GM19455 (cell line): ENCODE data around the gene POTEF.
"Not testable (repeated sequence)": the region's sequence is repeated elsewhere in the genome, so short reads cannot be mapped to it uniquely, and the experiment has no call there.

ENCODE experiments used
- ATAC-seq: cut with Tn5 transposase; IDR thresholded peaks from one replicate; pipeline ENCODE4 v1.9.1; 2021; ENCODE audit not compliant: unreplicated experiment

POTEF gene

GRCh38 chr2:130129120-130129829 is at the start of gene POTEF:
Gene POTEF (minus strand): TSS chr2:130129222. CDS start chr2:130120515, 8,707 bp downstream.
- not testable (repeated sequence) for ATAC-seq

DNA sequence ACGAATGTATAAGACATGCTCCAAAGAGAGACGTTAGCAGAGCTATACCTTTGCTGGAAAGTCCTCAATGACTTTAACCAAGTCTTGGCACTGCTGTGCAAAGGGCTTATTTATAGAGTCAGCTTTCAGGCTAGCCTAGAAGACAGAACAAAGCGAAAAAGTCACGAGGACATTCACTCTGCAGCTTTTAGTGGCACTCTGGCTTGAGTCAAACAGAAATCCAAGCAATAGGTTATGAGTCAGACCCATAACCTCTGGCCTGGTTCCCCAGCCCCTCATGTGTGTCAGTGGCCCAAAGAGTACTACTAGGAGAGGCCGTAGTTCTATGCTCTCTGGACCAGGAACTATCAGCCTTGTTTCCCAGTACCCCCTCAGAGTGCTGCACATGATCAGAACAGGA is 45.8 kb upstream of the POTEF start:
- peak; percentile 77 for ATAC-seq

DNA sequence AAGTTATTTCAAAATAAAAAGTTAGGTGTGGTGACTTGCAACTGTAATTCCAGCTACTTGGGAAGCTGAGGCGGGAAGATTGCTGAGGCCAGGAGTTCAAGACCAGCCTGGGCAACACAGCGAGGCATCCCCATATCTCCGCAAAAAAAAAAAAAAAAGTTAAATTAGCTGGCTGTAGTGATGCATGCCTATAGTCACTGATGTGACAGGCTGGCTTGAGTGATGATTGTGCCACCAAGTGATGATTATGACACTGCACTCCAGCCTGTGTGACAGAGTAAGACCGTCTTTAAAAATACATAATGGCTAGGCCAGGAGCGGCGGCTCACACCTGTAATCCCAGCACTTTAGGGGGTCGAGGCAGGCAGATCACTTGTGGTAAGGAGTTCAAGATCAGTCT is 40.9 kb upstream of the POTEF start:
- ATAC-seq = no peak

GRCh38 chr2:130169163-130169562 is 40.1 kb upstream of the POTEF start:
- ATAC-seq = not testable (repeated sequence)

- not testable (repeated sequence) for ATAC-seq
Measured at GRCh38 chr2:130166611-130167010, 37.6 kb upstream of the POTEF start.

DNA sequence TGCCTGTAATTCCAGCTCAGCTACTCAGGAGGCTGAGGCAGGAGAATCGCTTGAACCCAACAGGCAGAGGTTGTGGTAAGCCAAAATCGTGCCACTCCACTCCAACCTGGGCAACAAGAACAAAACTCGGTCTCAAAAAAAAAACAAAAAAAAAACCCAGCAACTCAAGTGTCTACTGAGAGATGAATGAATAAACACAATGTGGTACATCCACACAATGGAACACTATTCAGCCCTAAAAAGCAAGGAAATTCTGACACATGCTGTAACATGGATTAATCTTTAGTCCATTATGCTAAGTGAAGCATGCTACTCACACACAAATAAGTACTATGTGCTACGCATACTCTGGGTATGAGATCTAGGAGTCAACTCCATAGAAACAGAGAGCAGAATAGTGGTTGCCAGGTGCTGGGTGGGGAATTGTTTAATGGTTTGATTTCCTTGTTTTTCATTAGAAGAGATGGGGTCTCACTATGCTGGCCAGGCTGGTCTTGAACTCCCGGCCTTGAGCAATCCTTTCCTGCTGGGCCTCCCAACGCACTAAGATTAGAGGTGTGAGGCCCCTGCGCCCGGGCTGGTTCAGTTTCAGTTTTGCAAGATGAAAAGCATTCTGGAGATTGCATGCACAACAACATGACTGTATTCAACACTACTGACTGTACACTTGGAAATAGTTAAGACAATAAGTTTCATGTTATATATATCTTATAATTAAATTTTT is 36.4 kb upstream of the POTEF start:
- ATAC-seq = no peak

DNA sequence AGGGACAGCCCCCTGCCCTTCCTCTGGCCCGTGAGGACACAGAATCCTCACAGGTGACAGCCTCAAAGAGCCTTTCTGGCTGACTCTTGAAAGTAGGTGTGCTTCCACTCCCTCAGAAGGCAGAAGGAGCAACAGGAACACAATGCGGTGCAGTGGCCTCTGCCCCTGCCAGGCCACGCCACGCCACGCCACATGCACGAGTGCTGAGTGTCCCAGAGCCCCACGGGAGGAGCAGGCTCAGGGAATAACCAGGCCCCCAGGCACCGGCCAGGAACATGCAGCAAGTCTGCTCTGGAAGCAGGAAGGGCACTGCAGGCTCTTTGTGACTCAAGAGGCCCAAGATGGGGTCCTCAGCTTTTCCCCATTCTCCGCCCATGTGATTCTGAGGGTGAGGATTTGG is 33.9 kb upstream of the POTEF start:
- ATAC-seq = no peak

- not testable (repeated sequence) for ATAC-seq
Measured at GRCh38 chr2:130162486-130162885, 33.5 kb upstream of the POTEF start.

GRCh38 chr2:130160838-130161705 is 32.0 kb upstream of the POTEF start:
- ATAC-seq = not testable (repeated sequence)

DNA sequence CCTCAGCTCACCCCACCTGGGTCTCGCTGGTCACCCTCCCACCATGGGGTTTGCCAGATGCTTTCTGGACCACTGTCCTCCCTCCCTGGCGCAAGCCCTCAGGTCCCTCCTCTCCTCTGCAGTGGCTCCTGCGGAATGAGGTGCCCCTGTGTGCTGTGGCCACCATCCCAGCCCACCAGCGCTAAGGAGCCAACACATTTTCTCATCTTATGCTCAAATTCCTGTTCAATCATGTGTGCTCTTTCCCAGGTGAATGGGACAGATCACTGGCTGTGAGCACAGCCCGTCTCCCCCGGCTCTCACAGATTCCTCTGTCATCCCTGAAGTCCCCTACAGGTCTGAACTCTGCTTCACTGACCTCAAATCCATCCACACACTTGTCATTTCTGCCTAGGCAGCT is 31.1 kb upstream of the POTEF start:
- ATAC-seq = no peak

- ATAC-seq = not testable (repeated sequence)
Measured at GRCh38 chr2:130159376-130159775, 30.4 kb upstream of the POTEF start.

GRCh38 chr2:130158631-130159030 is 29.6 kb upstream of the POTEF start:
- ATAC-seq = no peak

- ATAC-seq = peak; percentile 68
Measured at GRCh38 chr2:130157825-130158514, 28.9 kb upstream of the POTEF start.

- ATAC-seq = peak; percentile 34
Measured at GRCh38 chr2:130157354-130157753, 28.3 kb upstream of the POTEF start.

DNA sequence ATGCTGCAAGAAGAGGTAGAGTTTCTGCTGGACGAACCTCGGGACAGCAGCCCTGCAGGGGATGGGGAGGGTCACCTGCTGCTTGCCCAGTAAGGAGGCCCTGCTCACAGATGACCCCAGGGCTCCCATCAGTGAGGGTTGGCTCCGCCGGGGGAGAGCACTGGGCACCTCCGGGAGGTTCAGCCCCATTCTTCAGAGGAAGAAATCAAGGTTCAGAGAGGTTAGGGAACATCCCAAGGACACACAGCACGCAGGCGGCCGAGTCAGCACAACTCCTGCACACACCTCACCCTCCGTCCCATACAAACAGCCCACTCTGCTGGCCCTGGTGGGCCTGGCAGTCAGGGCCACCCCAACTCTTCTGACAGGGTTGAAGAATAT is 27.6 kb upstream of the POTEF start:
- no peak for ATAC-seq

DNA sequence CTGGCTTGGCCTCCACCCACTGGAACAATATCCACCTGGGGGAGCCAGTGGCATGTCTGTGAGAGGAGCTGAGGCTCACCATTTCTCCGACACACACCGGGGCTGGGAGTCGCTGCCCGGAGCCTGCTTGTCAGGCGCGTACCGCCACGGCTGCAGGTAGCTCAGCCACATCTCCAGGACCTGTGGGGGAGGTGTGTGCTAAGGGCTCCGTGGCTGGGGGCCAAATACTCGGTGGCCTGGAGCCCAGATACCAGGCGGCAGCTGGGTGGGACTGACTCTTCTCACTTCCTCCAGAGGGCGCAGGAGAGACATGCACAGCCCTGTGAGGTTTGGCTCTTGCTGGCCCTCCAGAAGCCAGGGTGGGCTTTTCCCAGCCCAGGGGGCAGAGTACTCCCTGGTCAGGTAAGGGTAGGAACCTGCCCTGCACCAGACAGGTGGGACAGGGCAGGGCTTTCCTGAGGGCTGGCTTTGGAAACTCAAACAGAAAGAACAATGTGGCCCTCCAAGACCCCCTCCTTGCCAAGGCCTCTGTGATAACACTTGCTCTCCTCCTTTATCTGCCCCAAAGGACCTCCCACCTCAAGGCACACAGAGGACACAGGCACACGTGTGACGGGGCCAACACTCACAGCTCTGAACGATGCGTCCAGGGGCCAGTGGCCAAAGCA is 27.1 kb upstream of the POTEF start:
- ATAC-seq = not testable (repeated sequence)

GRCh38 chr2:130154773-130155765 is 26.0 kb upstream of the POTEF start:
- no peak for ATAC-seq

DNA sequence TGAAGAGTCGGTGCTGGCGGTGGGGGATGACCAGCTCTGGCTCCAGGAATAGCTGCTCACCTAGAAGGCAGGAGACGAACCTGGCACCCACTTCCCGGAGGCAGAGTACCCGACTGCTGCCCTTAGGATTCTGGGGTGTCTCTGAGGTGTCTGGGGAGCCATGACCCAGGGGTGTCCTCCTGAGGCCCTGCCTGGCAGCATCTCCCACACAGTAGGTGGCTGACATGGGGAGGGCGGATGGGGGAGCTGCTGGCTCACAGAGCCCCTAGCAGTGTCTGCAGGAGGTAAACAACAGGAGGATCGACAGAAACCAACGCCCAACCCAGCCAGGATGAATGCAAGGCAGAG is 25.4 kb upstream of the POTEF start:
- not testable (repeated sequence) for ATAC-seq

DNA sequence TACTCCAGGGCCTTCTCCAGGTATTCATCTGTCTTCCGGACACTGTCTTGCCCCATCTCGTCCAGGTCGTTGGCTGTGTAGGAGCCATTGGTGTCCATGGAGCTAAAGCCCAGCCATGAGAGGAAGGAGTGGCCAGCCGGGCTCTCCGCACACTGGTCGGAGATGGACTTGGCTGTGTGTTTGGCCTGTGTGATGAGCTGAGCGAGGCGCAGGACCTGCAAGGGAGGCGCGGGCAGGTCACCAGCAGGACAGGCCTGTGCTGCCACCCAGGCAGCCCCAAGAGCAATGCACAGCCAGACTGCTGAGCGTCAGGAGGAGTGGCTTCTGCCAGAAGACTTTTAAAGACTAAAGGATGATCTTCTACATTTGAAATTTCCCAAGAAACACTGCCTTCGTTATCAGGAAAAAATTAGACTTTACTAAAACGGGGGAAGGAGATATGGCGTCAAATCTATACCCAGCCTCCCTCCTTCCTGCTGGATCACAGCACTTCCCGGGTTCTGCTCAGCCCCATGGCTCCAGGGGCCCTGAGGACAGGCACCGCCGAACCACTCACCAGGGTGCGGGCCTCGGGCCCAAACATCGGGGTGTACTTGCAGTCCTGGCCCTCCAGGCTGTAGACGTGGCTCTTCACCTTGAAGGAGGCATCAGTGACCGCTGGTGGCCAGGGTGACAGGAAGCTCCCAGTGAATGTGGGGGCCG is 24.9 kb upstream of the POTEF start:
- ATAC-seq = not testable (repeated sequence)
